GM19238 (cell line): ENCODE data around the gene MED9.

ENCODE experiments used
- DNase-seq: peaks from one replicate; pipeline ENCODE4 v3.0.0; 2011; ENCODE audit warnings: low spot score; ENCODE audit not compliant: insufficient read length

The MED9 gene

DNA sequence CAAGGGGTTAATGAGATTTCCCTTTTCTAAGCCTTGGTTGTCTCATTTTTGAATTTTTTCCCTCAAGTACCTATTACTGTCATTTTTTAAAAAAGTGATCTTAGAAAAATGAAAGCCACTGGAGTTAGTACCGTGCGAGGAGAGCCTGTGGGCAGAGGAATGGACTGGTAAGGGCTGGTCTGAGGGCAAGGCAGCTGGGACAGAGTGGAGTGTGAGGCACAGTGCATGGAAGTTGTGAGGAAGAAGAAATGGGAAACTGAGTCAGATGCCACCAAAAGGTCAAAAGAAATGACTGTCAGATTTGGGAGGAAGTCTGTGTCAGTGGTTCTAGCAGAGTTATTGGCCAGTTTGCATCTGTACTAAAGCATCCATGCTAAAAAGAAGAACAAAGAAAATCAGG lies 11.2 kb downstream of the MED9 start:
- DNase-seq = no peak

- DNase-seq = no peak
These were observed 14.3 kb downstream of the MED9 start for GRCh38 chr17:17491031-17491471.

GRCh38 chr17:17491546-17491988 lies 14.8 kb downstream of the MED9 start:
- DNase-seq = no peak

GRCh38 chr17:17492085-17492484 lies 15.3 kb downstream of the MED9 start:
- DNase-seq = no peak

DNA sequence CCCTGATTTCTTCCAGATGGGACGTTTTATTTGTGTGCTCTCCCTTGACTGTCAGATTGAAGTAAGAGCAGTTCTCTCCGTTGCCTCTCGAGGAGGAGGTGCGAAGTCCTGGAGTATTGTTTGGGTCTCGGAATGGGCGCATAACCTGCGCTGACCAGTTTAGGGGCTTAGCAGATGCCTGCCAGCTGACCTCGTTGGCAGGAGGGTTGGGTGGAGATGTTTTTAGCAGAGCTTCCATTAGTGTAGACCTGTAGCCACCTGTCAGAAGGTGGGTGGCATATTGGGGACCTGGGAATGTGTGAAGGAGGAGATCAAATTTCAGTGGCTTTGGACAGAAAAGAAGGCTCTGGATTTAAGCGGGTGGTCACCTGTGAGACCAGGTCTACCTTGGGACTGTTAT lies 15.8 kb downstream of the MED9 start:
- DNase-seq = no peak

DNA sequence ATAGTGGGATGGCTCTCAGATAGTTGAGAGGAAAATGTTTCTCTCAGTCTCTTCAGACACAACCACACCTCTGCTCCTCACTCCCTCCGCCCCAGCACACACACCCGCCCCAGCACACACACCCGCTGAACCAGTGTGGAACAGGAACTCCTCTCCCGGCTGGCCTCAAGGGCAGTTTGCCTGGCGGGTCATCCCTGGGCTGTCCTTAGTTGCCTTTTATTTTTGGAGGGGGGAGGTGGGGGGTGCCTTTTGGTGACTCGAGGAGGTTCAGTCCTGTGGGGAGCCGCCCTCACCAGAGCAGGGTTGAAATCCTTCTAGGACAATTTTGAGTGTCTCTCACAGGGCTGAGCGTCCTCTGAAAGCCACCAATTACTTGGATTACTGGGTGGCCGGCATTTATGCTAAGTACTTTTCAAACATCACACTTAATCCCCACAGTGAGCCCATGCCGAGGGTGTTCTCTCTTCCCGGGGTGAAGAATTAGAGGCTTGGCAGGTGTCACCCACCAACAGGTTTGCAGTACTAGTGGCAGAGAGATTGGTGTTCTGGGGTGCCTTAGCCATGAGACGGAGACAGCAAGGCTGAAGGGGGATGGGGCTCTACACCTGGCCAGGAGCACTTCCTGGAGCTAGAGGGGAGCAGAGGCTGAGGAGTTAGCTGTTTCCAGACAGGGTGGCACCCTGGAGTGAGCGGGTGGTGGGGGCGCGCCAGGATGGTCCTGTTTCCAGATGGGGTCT lies 16.6 kb downstream of the MED9 start:
- no peak for DNase-seq

GRCh38 chr17:17493986-17494466 lies 17.2 kb downstream of the MED9 start:
- no peak for DNase-seq

DNA sequence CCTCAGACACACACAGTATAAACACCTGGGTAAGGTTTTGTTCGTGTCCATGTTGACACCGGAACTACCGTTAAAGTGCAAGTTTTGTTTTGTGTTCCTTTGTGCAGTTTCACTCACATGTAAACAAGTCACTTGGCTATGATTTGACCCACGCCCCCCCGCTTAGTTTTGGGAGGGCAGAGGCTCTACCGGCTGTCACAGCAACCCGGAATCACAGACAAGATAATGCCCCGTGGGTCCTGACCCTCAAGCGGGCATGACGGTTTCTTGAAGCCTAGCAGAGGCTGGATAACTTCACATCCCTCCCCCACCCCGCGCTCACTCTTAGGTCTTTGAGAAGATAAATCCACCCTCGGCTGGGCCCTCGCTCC lies 17.7 kb downstream of the MED9 start:
- no peak for DNase-seq

DNA sequence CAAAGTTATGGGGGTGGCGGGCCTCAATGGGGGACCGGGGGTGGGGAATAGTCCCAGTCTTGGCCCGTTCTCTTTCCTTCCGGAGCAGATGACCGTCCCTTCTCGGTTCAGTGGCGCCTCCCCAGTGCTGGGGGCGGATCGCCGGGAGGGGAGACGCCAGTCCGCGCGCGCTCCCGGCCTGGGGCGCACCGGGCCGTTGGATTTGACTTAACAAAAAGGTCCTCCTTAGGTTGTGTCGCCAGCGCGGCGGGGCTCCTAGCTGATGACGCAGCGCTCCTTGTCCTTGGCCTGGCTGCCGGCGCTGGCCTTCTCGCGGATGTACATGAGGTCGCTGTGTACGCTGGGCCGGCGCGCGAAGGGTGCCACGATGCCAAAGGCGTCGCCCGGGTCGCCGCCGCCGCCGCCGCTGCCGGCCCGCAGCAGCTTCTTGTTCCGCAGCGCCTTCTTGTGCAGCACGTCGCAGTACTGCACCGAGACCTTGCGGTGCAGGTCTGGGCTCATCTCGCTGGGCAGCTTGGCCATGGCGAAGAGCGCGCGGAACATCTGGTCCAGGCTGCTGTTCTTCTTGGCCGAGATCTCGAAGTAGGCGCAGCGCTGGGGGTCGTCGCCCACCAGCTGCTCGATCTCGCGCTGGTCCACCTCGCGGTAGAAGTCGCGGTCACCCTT lies 18.2 kb downstream of the MED9 start:
- no peak for DNase-seq

DNA sequence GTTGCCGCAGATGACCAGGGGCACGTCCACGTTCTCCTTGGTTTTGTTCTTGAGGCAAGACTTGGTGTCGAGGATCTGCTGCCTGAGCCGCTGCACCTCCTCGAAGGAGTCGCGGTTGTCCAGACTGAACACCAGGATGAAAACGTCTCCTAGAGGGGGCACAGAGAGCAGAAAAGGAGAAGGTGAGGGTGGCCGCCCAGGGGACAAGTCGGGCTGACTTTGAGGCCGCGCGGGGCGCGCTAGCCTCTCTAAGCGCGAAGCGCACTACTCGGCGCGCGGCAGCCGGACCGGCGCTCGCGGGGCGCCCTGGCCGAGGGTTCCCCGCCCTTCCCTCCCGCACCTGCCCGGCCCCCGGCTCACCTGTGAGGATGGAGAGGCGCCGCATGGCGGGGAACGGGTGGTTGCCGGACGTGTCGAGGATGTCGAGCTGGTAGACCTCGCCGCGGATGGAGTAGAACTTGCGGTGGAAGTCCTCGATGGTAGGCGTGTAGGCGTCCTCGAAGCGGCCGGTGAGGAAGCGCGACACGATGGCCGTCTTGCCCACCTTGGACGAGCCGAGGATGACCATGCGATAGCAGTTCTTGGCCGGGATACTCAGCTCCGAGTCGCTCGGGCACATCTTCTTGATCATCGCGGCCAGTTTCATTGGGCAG lies 18.9 kb downstream of the MED9 start:
- DNase-seq = no peak

DNA sequence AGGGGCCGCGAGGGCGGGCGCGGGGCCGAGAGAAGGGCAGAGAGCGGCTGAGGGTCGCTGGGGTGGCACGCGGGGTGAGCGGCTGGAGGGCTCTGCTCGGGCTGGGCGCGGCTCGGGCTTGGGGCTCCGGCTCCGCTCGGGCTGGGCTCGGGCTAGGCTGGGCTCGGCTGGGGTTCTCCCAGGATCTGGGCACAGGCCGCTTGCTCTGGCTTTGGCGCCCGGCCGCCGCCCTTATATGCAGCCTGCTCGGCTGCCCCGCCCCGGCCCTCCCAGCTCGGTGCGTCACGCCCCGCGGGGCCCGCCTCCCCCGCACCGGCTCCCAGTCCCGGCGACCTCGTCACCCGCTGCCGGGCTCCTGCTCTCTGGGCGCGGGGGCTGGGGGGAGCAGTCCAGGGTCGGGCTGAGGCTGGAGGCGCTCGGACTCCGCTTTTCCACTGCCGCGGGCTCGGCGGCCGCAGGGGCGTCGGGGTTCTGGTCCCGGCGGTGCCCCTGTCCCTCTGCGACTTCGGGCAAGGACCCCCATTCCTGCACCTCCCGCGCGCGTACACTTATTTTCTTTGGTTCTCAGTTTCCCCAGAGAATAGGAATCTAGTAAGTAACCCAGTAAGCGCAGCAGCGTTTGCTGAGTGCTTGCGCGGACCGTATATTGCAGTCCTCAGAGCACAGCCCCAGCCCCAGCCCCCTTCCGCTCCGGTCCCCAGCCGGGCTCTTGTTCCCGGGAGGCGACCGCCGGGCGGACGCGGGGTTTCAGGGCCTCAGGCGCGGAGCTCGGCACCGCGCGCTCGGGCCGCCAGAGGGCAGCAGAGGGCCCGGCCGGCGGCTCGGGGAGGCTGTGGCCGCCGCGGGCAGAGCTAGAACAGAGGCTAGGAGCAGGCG lies 19.6 kb downstream of the MED9 start, which contains the start of gene RASD1:
RASD1 (minus strand) TSS at position 207 of the 876 bp plus-strand sequence. CDS start 214 bp downstream, outside the sequence.
- peak; percentile 95 for DNase-seq

- DNase-seq = no peak
These were observed 20.5 kb downstream of the MED9 start for GRCh38 chr17:17497065-17497844.

- no peak for DNase-seq
These were observed 21.2 kb downstream of the MED9 start for GRCh38 chr17:17497845-17498520.

GRCh38 chr17:17498606-17499301 lies 22.0 kb downstream of the MED9 start:
- no peak for DNase-seq

DNA sequence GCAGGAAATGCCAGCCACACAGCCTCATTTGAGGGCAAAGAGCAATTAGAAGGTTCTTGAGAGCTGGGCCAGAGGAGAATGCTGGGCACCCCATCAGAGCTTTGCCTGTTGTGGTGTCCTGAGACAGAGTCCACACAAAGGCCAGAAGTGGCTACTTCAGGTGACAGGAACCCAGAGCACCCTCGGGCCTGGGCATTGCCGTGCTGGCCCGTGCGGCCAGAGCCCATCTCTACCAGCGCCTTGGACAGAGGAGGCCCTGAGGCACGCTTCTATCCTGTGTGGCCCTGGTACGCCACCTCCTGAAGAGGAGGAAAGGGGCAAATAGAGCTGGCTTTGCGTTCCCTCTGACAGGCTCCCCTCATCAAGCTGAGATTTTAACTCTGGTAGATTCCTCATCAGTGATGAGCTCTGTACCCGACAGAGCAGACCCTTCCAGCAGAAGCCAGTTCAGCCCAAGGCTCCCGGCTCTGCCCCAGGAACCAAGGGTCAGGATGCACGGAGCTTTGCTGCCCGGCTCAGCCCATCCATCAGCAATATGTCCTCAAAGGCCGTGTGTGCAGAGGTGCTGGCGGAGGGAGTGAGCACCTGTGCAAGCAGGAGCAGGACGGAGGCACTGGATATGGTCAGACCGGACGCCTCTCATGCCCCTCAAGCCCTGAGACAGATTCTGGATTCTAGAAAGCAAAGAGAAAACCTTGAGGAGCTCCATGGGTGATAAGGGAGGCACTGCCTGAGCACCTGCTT lies 22.8 kb downstream of the MED9 start:
- no peak for DNase-seq

GRCh38 chr17:17500999-17501605 lies 24.3 kb downstream of the MED9 start:
- no peak for DNase-seq

- DNase-seq = no peak
These were observed 26.2 kb downstream of the MED9 start for GRCh38 chr17:17502741-17503565.
